ENCODE results near the gene MDM2. TPM values are rescaled to one million over a fixed set of nuclear protein-coding genes. Genes with fewer than 3 reads are reported as not detected.
"Not testable (repeated sequence)": the region's sequence is repeated elsewhere in the genome, so short reads cannot be mapped to it uniquely, and the experiment has no call there.

MDM2 gene
- total and polyA plus RNA-seq, 4 donors = 62.1 to 92.7 (median 77.8) TPM

- DNase-seq (ENCODE audit: low read depth in 4 of 6, low spot score in 6 of 6) = no peak
- no peak overlapping the region for H3K4me3 ChIP-seq (ENCODE audit: low read depth, low read length)
- H3K27me3 ChIP-seq (ENCODE audit: control insufficient read depth, insufficient read depth, low read length) = no peaks in the 10 kb centered on the region
- H3K27ac ChIP-seq (ENCODE audit: low read depth, low read length) = no peak overlapping the region
- H3K36me3 ChIP-seq (ENCODE audit: control insufficient read depth, insufficient read depth, low read length) = no peaks in the 10 kb centered on the region
- peaks cover 6% of the 10 kb centered on the region for H3K4me1 ChIP-seq (ENCODE audit: control insufficient read depth, insufficient read depth, low read length)
- 93% methylated on average over 2 of the region's 5 CpGs for WGBS (ENCODE audit: insufficient coverage)
- no peaks in the 10 kb centered on the region for H3K9me3 ChIP-seq (ENCODE audit: control insufficient read depth, insufficient read depth, low read length)
These were observed 3.9 kb upstream of the MDM2 start for GRCh38 chr12:68803948-68804656.

GRCh38 chr12:68804657-68805591, 3.1 kb upstream of the MDM2 start:
- Histone ChIP-seq H3K4me1 (ENCODE audit: control insufficient read depth, insufficient read depth, low read length) (peaks cover 6% of the 10 kb centered on the region), H3K36me3 (ENCODE audit: control insufficient read depth, insufficient read depth, low read length) (peaks cover under 1% of the 10 kb centered on the region), H3K4me3 (ENCODE audit: low read depth, low read length) (no peak overlapping the region), H3K27ac (ENCODE audit: low read depth, low read length) (no peak overlapping the region), H3K9me3 (ENCODE audit: control insufficient read depth, insufficient read depth, low read length) (no peaks in the 10 kb centered on the region), H3K27me3 (ENCODE audit: control insufficient read depth, insufficient read depth, low read length) (no peaks in the 10 kb centered on the region)
- DNase-seq (ENCODE audit: low read depth in 4 of 6, low spot score in 6 of 6) = no peak
- WGBS (ENCODE audit: insufficient coverage) = 66% methylated on average over 30 of the region's 32 CpGs

GRCh38 chr12:68805592-68806120, 2.3 kb upstream of the MDM2 start:
- no peaks in the 10 kb centered on the region for H3K9me3 ChIP-seq (ENCODE audit: control insufficient read depth, insufficient read depth, low read length)
- no peak for DNase-seq (ENCODE audit: low read depth in 4 of 6, low spot score in 6 of 6)
- WGBS (ENCODE audit: insufficient coverage) = 100% methylated on average over 1 of the region's 7 CpGs
- H3K27ac ChIP-seq (ENCODE audit: low read depth, low read length) = no peak overlapping the region
- H3K4me3 ChIP-seq (ENCODE audit: low read depth, low read length) = no peak overlapping the region
- H3K4me1 ChIP-seq (ENCODE audit: control insufficient read depth, insufficient read depth, low read length) = peaks cover 6% of the 10 kb centered on the region
- H3K36me3 ChIP-seq (ENCODE audit: control insufficient read depth, insufficient read depth, low read length) = peaks cover 8% of the 10 kb centered on the region
- no peaks in the 10 kb centered on the region for H3K27me3 ChIP-seq (ENCODE audit: control insufficient read depth, insufficient read depth, low read length)

- DNase-seq (ENCODE audit: low read depth in 4 of 6, low spot score in 6 of 6) = no peak
- H3K4me1 ChIP-seq (ENCODE audit: control insufficient read depth, insufficient read depth, low read length) = peaks cover 6% of the 10 kb centered on the region
- no peak overlapping the region for H3K27ac ChIP-seq (ENCODE audit: low read depth, low read length)
- H3K36me3 ChIP-seq (ENCODE audit: control insufficient read depth, insufficient read depth, low read length) = peaks cover 11% of the 10 kb centered on the region
- peak overlapping the region; percentile 83 for H3K4me3 ChIP-seq (ENCODE audit: low read depth, low read length)
- 100% methylated on average over 4 of the region's 18 CpGs for WGBS (ENCODE audit: insufficient coverage)
- no peaks in the 10 kb centered on the region for H3K27me3 ChIP-seq (ENCODE audit: control insufficient read depth, insufficient read depth, low read length)
- H3K9me3 ChIP-seq (ENCODE audit: control insufficient read depth, insufficient read depth, low read length) = no peaks in the 10 kb centered on the region
These were observed 1.3 kb upstream of the MDM2 start for GRCh38 chr12:68806488-68807237.

GRCh38 chr12:68807274-68807575, 752 bp upstream of the MDM2 start:
- H3K27me3 ChIP-seq (ENCODE audit: control insufficient read depth, insufficient read depth, low read length); DNase-seq (ENCODE audit: low read depth in 4 of 6, low spot score in 6 of 6): not testable (repeated sequence)

GRCh38 chr12:68808388-68809189, 612 bp downstream of the MDM2 start:
- Histone ChIP-seq H3K27me3 (ENCODE audit: control insufficient read depth, insufficient read depth, low read length) (no peaks in the 10 kb centered on the region), H3K9me3 (ENCODE audit: control insufficient read depth, insufficient read depth, low read length) (no peaks in the 10 kb centered on the region), H3K4me3 (ENCODE audit: low read depth, low read length) (peak overlapping the region; percentile 83), H3K36me3 (ENCODE audit: control insufficient read depth, insufficient read depth, low read length) (peaks cover 12% of the 10 kb centered on the region), H3K27ac (ENCODE audit: low read depth, low read length) (peak overlapping the region; percentile 95), H3K4me1 (ENCODE audit: control insufficient read depth, insufficient read depth, low read length) (peaks cover 6% of the 10 kb centered on the region)
- under 1% methylated on average over 51 of the region's 61 CpGs for WGBS (ENCODE audit: insufficient coverage)
- DNase-seq (ENCODE audit: low read depth in 4 of 6, low spot score in 6 of 6) = peak in 5 of 6 donors; percentile 10 to 77 (median 37)

More at GRCh38 chr12:68807274-68807575, 752 bp upstream of the MDM2 start:
- not testable (repeated sequence) for H3K4me1 ChIP-seq (ENCODE audit: control insufficient read depth, insufficient read depth, low read length); H3K9me3 ChIP-seq (ENCODE audit: control insufficient read depth, insufficient read depth, low read length)
- WGBS (ENCODE audit: insufficient coverage) = 29% methylated on average over 6 of the region's 10 CpGs
- peak overlapping the region; percentile 83 for H3K4me3 ChIP-seq (ENCODE audit: low read depth, low read length)
- peak overlapping the region; percentile 95 for H3K27ac ChIP-seq (ENCODE audit: low read depth, low read length)
- peaks cover 12% of the 10 kb centered on the region for H3K36me3 ChIP-seq (ENCODE audit: control insufficient read depth, insufficient read depth, low read length)

GRCh38 chr12:68809190-68810026, 1.4 kb downstream of the MDM2 start:
- H3K4me1 ChIP-seq (ENCODE audit: control insufficient read depth, insufficient read depth, low read length) = peaks cover 6% of the 10 kb centered on the region
- peaks cover 15% of the 10 kb centered on the region for H3K36me3 ChIP-seq (ENCODE audit: control insufficient read depth, insufficient read depth, low read length)
- H3K9me3 ChIP-seq (ENCODE audit: control insufficient read depth, insufficient read depth, low read length) = no peaks in the 10 kb centered on the region
- H3K27ac ChIP-seq (ENCODE audit: low read depth, low read length) = peak overlapping the region; percentile 95
- H3K27me3 ChIP-seq (ENCODE audit: control insufficient read depth, insufficient read depth, low read length) = no peaks in the 10 kb centered on the region
- H3K4me3 ChIP-seq (ENCODE audit: low read depth, low read length) = peak overlapping the region; percentile 83
- no CpG with 5 or more reads among the region's 12 CpGs for WGBS (ENCODE audit: insufficient coverage)
- DNase-seq (ENCODE audit: low read depth in 4 of 6, low spot score in 6 of 6) = no peak

- not testable (repeated sequence) for H3K4me3 ChIP-seq (ENCODE audit: low read depth, low read length); H3K9me3 ChIP-seq (ENCODE audit: control insufficient read depth, insufficient read depth, low read length); H3K4me1 ChIP-seq (ENCODE audit: control insufficient read depth, insufficient read depth, low read length); H3K27me3 ChIP-seq (ENCODE audit: control insufficient read depth, insufficient read depth, low read length); DNase-seq (ENCODE audit: low read depth in 4 of 6, low spot score in 6 of 6); H3K27ac ChIP-seq (ENCODE audit: low read depth, low read length)
- H3K36me3 ChIP-seq (ENCODE audit: control insufficient read depth, insufficient read depth, low read length) = peaks cover 15% of the 10 kb centered on the region
- WGBS (ENCODE audit: insufficient coverage) = 96% methylated on average over 10 of the region's 13 CpGs
These were observed 2.0 kb downstream of the MDM2 start for GRCh38 chr12:68810027-68810389.
